HG03060 (cell line): ENCODE results near the gene SMIM21.

Experiments
- ATAC-seq: cut with Tn5 transposase; IDR thresholded peaks from one replicate; pipeline ENCODE4 v1.9.1; 2021; ENCODE audit warnings: low read depth, moderate number of reproducible peaks; ENCODE audit not compliant: unreplicated experiment

The SMIM21 gene

GRCh38 chr18:75428490-75428889, 987 bp upstream of the SMIM21 start:
- no peak for ATAC-seq

DNA sequence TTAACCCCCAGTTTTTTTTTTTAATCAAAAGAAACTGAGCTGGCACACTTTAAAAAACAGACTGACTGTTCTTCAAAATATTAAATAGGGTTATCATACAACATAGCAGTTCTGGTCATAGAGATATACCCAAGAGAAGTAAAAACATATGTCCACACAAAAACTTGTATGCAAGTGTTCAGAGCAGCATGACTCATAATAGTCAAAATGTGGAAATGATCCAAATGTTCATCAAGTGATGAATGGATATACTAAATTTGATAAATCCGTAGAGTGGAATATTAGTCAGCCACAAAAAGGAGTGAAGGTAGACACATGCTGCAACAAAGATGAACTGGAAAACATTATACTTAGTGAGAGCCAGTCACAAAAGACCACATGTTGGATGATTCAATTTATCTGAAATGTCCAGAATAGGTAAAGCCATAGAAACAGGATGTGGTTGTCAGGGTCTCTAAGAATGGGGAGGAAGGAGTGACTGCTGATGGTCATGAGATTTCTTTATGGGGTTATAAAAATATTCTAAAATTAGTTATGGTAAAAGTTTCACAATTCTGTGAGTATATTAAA, 5.1 kb downstream of the SMIM21 start:
- no peak for ATAC-seq

- ATAC-seq, result no peak
Measured at GRCh38 chr18:75421656-75422055, 5.8 kb downstream of the SMIM21 start.

- no peak for ATAC-seq
Measured at GRCh38 chr18:75418293-75419005, 9.1 kb downstream of the SMIM21 start.

GRCh38 chr18:75410611-75411010, 16.9 kb downstream of the SMIM21 start:
- ATAC-seq, result no peak

DNA sequence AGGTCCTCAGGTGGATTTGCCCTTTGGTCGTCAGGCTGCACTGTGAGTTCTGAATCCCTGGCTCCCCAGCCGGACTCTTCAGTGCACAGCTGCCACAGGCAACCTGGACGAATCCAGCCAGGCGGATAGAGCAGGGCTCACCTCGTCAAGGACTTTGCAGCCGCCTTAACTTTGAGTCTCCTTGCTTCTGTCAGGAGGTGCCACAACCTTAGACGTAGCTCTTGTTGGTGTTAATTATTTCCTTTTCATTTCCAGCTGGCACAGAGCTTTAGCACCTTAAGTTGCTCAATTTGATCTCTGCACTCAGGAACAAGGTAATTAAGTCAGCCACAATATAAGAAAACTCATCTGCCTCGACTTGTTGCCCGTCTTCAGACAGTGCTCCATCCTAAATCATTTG, 17.7 kb downstream of the SMIM21 start:
- no peak for ATAC-seq

GRCh38 chr18:75408554-75409506, 18.7 kb downstream of the SMIM21 start:
- no peak for ATAC-seq

GRCh38 chr18:75407468-75408437, 19.8 kb downstream of the SMIM21 start:
- no peak for ATAC-seq

GRCh38 chr18:75406491-75407445, 20.7 kb downstream of the SMIM21 start:
- no peak for ATAC-seq

DNA sequence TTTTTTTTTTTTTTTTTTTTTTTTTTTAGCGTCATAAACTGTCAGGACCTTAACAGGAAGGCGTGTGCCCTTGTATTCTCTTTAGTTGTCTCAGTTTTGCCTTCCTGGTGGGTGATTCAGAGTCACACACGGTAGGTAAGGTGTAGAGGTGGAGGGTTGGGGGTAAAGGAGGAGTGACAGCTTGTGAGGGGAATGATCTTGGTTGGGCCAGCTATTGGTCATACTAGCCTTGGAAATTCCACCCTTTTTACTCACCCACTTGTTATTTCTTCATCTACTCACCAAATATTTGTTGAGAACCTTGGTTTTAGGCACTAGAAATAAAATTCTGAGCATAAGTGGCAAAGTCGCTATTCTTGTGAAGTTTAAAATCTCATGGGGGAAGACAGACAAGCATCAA, 22.2 kb downstream of the SMIM21 start:
- no peak for ATAC-seq

GRCh38 chr18:75400366-75400765, 27.1 kb downstream of the SMIM21 start:
- ATAC-seq, result no peak

- ATAC-seq, result no peak
Measured at GRCh38 chr18:75395137-75395536, 32.4 kb downstream of the SMIM21 start.

- ATAC-seq, result no peak
Measured at GRCh38 chr18:75393721-75394120, 33.8 kb downstream of the SMIM21 start.

DNA sequence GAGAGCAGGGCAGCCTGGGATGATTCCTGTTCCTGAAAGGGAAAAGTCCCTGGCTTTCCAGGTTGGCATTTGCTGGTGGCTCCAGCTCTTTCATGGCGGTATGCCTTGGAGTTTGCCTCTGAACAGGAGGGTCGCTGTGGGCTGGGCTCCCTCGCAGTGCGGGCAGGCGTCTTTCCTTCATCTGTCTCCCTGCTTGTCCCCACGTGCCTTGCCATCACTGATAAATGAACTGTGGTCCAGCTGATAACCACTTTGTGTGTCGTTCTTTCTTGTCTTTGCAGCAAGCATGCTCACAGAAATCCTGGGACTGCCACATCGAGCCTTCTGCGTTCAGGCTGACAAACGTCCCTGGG, 35.3 kb downstream of the SMIM21 start:
- no peak for ATAC-seq

DNA sequence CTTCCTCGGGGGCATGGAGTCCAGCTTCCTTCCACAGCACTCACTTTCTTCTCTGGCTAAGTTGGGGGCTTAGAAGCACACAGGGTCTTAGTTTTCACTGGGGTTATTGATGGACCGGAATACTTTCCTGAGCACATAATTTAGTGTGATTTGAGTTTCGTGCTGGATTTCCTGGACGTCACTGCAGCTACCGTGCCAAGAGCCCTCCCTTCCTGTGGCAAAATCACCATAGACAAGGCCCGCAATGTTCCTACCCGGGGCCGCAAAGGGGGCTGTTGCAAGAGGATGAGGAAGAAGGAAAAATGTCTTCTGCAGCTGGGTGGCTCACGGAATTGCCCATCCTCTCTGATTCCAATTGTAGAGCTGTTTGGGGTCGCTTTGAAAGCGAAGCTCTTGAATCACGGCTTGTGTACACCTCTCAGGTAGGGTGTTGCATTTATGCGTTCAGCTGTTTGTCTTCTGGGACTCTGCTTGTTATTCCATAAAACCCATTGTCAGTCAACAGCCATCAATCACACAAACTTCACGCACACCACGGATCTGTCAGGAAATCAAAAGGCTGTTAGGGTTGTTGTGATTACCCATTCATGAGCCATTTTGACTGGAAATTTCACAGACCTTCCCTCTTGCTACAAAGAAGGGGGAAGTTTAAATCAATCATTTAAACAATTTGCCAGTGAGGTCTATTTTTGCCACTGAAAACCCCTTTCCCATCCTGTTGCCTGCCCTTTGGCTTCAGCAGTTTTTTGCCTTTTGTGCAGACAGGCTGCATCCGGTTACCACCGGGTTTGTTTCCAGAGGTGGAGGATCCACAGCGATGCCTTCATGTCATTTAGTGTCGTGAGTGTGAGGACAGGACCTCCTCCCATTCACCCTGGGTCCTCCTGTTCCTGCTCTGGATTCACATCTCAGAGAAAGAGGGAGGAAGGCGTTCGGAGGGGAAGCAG, 36.0 kb downstream of the SMIM21 start:
- no peak for ATAC-seq

DNA sequence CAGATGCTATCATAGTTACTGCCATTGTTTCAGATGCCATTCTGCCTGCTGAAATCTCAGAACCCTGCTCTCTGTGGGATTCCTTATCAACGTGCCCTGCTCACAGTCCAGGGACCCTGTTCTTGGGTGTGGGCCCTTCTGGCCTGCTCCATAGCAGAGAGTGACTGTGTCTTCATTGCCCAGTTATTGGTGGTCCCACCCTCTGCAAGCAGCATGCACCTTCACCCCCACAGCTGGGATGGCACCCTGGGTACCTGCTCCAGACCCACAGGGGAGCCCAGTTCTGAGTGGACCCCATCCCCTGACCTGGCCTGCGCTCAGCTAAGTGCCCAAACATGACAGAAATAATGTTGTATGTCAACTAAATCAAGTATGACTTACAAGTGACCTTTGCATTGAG, 36.6 kb downstream of the SMIM21 start:
- ATAC-seq, result no peak

- no peak for ATAC-seq
Measured at GRCh38 chr18:75384144-75384543, 43.4 kb downstream of the SMIM21 start.
